HG03460 (cell line): ENCODE data around the gene PCDHA10.
"Not testable (repeated sequence)": the region's sequence is repeated elsewhere in the genome, so short reads cannot be mapped to it uniquely, and the experiment has no call there.

ENCODE experiments used
- ATAC-seq: cut with Tn5 transposase; IDR thresholded peaks from one replicate; pipeline ENCODE4 v1.9.1; 2021; ENCODE audit not compliant: unreplicated experiment

PCDHA10 gene

GRCh38 chr5:140840978-140841962 is 14.4 kb upstream of the PCDHA10 start, which contains the start of gene PCDHA8:
TSS of gene PCDHA8 (plus strand) at chr5:140841187. CDS start at chr5:140841322, 135 bp downstream.
- ATAC-seq, result no peak

GRCh38 chr5:140842798-140843733 is 12.6 kb upstream of the PCDHA10 start:
- ATAC-seq, result no peak

- ATAC-seq, result not testable (repeated sequence)
Measured at GRCh38 chr5:140848139-140849102, 7.3 kb upstream of the PCDHA10 start, which contains the start of gene PCDHA9. TSS of gene PCDHA9 (plus strand) at chr5:140848382. CDS start at chr5:140848496, 114 bp downstream.

GRCh38 chr5:140849831-140850634 is 5.7 kb upstream of the PCDHA10 start:
- ATAC-seq, result not testable (repeated sequence)

GRCh38 chr5:140857177-140857986 is 1.7 kb downstream of the PCDHA10 start:
- no peak for ATAC-seq

GRCh38 chr5:140857987-140858240 is 2.2 kb downstream of the PCDHA10 start:
- no peak for ATAC-seq

GRCh38 chr5:140862441-140863295 is 7.0 kb downstream of the PCDHA10 start:
- no peak for ATAC-seq

- ATAC-seq, result no peak
Measured at GRCh38 chr5:140868721-140869554, 13.2 kb downstream of the PCDHA10 start, which contains the start of gene PCDHA11. TSS of gene PCDHA11 (plus strand) at chr5:140868957. CDS start at chr5:140869104, 147 bp downstream.

- ATAC-seq, result no peak
Measured at GRCh38 chr5:140869555-140869886, 13.8 kb downstream of the PCDHA10 start.

- no peak for ATAC-seq
Measured at GRCh38 chr5:140870221-140871201, 14.8 kb downstream of the PCDHA10 start.

- no peak for ATAC-seq
Measured at GRCh38 chr5:140875085-140876065, 19.7 kb downstream of the PCDHA10 start, which contains the start of gene PCDHA12. TSS of gene PCDHA12 (plus strand) at chr5:140875308. CDS start at chr5:140875473, 165 bp downstream.

- not testable (repeated sequence) for ATAC-seq
Measured at GRCh38 chr5:140876541-140877261, 21.0 kb downstream of the PCDHA10 start.

GRCh38 chr5:140877262-140877581 is 21.5 kb downstream of the PCDHA10 start:
- no peak for ATAC-seq
